PC-9 (cell line): Measurements from ENCODE around the gene TMEM203. TPM values are rescaled to one million over a fixed set of nuclear protein-coding genes. Genes with fewer than 3 reads are reported as not detected.
A peak's percentile ranks its signal among the peaks of the same experiment; 100 is the strongest.

Experiments used
- BruUV-seq: library from RNA; stranded (reverse); fragments of 400-500 nt; replicated peaks from 2 replicates; lab custom pipeline; 2021; lab: Mats Ljungman, UMichigan
- CTCF ChIA-PET: fragments of 300-600 bp; sonication (Branson Sonifier 250); formaldehyde crosslinking; loops from one replicate; lab custom pipeline; 2022; ENCODE audit warnings: antibody characterized with exemption; lab: Charles Lee
- POLR2A ChIA-PET: fragments of 300-600 bp; sonication (Branson Sonifier 250); formaldehyde crosslinking; loops from one replicate; lab custom pipeline; 2022; ENCODE audit warnings: antibody characterized with exemption; ENCODE audit not compliant: unreplicated experiment; lab: Charles Lee
- DNase-seq, 2 experiments: peaks; one replicate each; pipeline versions ENCODE4 v3.0.0 to v3.0.0-alpha.2; 2015 to 2022; ENCODE audit warnings: mixed read lengths in 1 of 2
- H2AFZ ChIP-seq: fragments of 200-600 bp; sonication (generic); 2 replicates; pipeline ENCODE4 v1.8.1; 2017; ENCODE audit warnings: antibody characterized with exemption
- H3F3A ChIP-seq: fragments of 200-600 bp; sonication (generic); 2 replicates; pipeline ENCODE4 v1.8.1; 2017; ENCODE audit warnings: antibody characterized with exemption, mild to moderate bottlenecking, low read depth; ENCODE audit not compliant: insufficient read depth
- H3K27ac ChIP-seq: fragments of 200-600 bp; sonication (generic); 2 replicates; pipeline ENCODE4 v1.6.1; 2016; ENCODE audit warnings: mixed run types
- H3K27me3 ChIP-seq: fragments of 200-600 bp; sonication (generic); 2 replicates; pipeline ENCODE4 v1.6.1; 2016; ENCODE audit warnings: low read depth, mixed run types; ENCODE audit not compliant: insufficient read depth
- H3K36me3 ChIP-seq: fragments of 200-600 bp; sonication (generic); 2 replicates; pipeline ENCODE4 v1.6.1; 2016; ENCODE audit warnings: low read depth, mixed run types
- H3K4me1 ChIP-seq: fragments of 200-600 bp; sonication (generic); replicated peaks from 2 replicates; pipeline ENCODE4 v1.6.1; 2016; ENCODE audit warnings: mixed run types; ENCODE audit not compliant: insufficient read depth
- H3K4me2 ChIP-seq: fragments of 200-600 bp; sonication (generic); 2 replicates; pipeline ENCODE4 v1.6.1; 2017; ENCODE audit warnings: mixed run types
- H3K4me3 ChIP-seq: fragments of 200-600 bp; sonication (generic); 2 replicates; pipeline ENCODE4 v1.6.1; 2016; ENCODE audit warnings: mixed run types
- H3K79me2 ChIP-seq: fragments of 200-600 bp; sonication (generic); 2 replicates; pipeline ENCODE4 v1.6.1; 2017; ENCODE audit warnings: low read depth, mixed run types
- H3K9me2 ChIP-seq: fragments of 200-600 bp; sonication (generic); 2 replicates; pipeline ENCODE4 v1.8.1; 2017; ENCODE audit warnings: mild to moderate bottlenecking; ENCODE audit not compliant: insufficient read depth
- H3K9me3 ChIP-seq: fragments of 200-600 bp; sonication (generic); 2 replicates; pipeline ENCODE4 v1.8.1; 2016; ENCODE audit warnings: low read depth; ENCODE audit not compliant: insufficient read depth
- H4K20me1 ChIP-seq: fragments of 200-600 bp; sonication (generic); 2 replicates; pipeline ENCODE4 v1.8.1; 2017; ENCODE audit not compliant: insufficient read depth
- EZH2 ChIP-seq: fragments of 200-600 bp; sonication (generic); IDR thresholded peaks from 2 replicates; pipeline ENCODE4 v1.8.0; 2017; ENCODE audit warnings: antibody characterized with exemption, low read depth
- intact Hi-C: fragments of 100-400 bp; cut with micrococcal nuclease; formaldehyde crosslinking; loops from one replicate; pipeline ENCODE4 v1.10.0; 2022; ENCODE audit not compliant: unreplicated experiment
- total RNA-seq: library from RNA; stranded (reverse); gene quantifications from 2 replicates; pipeline ENCODE4 v1.2.3, GENCODE V29; 2021
- TF ChIP-seq, protein P1 (sequence below): fragments of 200-600 bp; sonication (generic); conservative IDR thresholded peaks from 2 replicates; pipeline ENCODE4 v1.6.1; 2017; ENCODE audit warnings: mixed run types, antibody characterized with exemption, mild to moderate bottlenecking, moderate library complexity

Gene TMEM203
- total RNA-seq, 1 experiment from 2014 or later: 45.5 TPM

DNA sequence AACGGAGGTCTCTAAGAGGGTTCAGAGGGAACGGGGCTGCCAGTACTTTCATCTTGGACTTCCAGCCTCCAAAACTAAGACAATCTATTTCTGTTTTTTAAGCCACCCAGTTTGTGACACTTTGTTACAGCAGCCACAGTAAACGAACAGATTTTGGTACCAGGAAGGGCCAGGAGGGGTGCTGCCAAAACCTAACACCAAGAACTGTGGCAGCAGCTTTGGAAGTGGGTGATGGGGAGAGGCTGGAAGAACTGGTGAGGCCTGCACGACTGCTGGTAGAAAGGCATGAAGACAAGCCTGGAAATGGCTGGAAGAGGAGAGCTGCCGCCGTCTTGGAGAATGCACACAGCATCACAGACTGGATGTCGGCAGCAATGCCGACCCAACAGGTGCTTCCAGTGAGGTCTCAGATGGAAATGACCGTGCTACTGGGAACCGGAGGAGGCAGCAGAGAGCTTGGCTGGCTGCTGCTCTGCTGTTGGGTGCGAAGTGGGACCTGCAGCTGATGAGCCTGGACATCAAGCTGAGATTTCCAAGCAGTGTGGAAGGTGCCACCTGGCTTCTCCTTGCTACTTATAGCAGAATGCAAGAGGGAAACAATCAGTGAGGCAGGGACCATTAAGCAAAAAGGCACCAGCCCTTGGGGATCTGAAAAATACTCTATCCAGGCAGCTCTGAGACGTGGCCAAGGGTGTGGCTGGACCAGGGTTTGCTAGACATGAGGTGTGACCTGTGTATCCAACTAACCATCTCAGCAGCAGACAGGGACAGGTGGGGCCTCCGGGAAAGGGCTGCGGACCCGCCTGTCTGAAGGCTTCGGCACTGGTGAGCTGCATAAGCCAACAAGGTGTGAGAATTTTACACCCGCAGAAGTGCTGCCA is 28.9 kb downstream of the TMEM203 start:
- TF ChIP-seq EZH2: no peak
- TF ChIP-seq, protein P1, sequence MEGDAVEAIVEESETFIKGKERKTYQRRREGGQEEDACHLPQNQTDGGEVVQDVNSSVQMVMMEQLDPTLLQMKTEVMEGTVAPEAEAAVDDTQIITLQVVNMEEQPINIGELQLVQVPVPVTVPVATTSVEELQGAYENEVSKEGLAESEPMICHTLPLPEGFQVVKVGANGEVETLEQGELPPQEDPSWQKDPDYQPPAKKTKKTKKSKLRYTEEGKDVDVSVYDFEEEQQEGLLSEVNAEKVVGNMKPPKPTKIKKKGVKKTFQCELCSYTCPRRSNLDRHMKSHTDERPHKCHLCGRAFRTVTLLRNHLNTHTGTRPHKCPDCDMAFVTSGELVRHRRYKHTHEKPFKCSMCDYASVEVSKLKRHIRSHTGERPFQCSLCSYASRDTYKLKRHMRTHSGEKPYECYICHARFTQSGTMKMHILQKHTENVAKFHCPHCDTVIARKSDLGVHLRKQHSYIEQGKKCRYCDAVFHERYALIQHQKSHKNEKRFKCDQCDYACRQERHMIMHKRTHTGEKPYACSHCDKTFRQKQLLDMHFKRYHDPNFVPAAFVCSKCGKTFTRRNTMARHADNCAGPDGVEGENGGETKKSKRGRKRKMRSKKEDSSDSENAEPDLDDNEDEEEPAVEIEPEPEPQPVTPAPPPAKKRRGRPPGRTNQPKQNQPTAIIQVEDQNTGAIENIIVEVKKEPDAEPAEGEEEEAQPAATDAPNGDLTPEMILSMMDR: peak; percentile 26; the same call in 1 of the 2 replicates
- CTCF ChIA-PET: no interaction called here

DNA sequence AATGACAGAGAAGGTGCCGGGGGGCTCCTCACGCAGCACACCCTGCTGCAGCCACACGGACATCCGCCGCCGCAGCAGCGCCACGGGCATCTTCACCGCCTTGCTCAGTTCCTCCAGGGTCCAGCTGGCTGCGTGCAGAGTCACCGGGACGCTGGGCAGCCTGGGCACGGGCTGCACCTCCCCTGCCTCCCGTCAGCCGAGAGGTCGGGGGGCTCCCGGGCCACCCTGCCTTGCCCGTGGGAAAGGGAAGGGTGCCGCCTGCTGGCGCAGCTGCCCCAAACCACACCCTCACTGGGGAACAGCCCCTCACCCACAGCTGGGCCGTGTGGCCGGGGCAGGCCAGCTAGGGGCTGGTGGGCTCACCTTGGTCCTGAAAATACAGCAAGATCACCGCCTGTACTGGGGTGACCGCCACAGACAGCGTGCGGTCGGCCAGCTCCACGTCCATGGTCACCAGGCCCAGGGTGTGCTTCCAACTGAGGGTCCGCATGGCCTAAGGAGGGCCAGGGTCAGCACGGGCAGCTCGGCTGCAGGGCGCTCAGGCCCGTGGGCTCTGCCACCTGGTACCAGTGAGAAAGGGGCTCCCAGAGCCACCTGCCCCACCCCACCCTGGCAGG is 30.0 kb downstream of the TMEM203 start:
- Histone ChIP-seq H4K20me1 (no peaks in the 10 kb centered on the region), H3K9me2 (no peaks in the 10 kb centered on the region), H3K4me1 (peaks cover 13% of the 10 kb centered on the region; the same call in 1 of the 2 replicates), H3K27me3 (no peaks in the 10 kb centered on the region), H2AFZ (no peak overlapping the region), H3K4me2 (no peak overlapping the region), H3F3A (peaks cover 21% of the 10 kb centered on the region; the same call in 1 of the 2 replicates), H3K36me3 (no peaks in the 10 kb centered on the region), H3K4me3 (no peak overlapping the region), H3K9me3 (no peaks in the 10 kb centered on the region), H3K79me2 (no peaks in the 10 kb centered on the region), H3K27ac (no peak overlapping the region)
- ChIA-PET CTCF (no interaction called here), POLR2A (no interaction called here)
- no TSS peak for BruUV-seq
- intact Hi-C loops: no loop called here
- DNase-seq: no peak
- TF ChIP-seq EZH2: no peak
- TF ChIP-seq, protein P1: no peak

More for the DNA sequence above, 28.9 kb downstream of the TMEM203 start:
- no peak for DNase-seq
- intact Hi-C loops: no loop called here
- H3K4me3 ChIP-seq: no peak overlapping the region
- no peaks in the 10 kb centered on the region for H3K27me3 ChIP-seq
- H3K9me3 ChIP-seq: no peaks in the 10 kb centered on the region
- no peaks in the 10 kb centered on the region for H3K9me2 ChIP-seq
- no peak overlapping the region for H2AFZ ChIP-seq
- no peaks in the 10 kb centered on the region for H4K20me1 ChIP-seq
- BruUV-seq: no TSS peak
- H3K4me1 ChIP-seq: peaks cover 13% of the 10 kb centered on the region; the same call in 1 of the 2 replicates
- POLR2A ChIA-PET: no interaction called here
- H3K27ac ChIP-seq: no peak overlapping the region
- peaks cover 21% of the 10 kb centered on the region; the same call in 1 of the 2 replicates for H3F3A ChIP-seq
- no peaks in the 10 kb centered on the region for H3K79me2 ChIP-seq
- no peaks in the 10 kb centered on the region for H3K36me3 ChIP-seq
- no peak overlapping the region for H3K4me2 ChIP-seq

- H3K9me3 ChIP-seq: no peaks in the 10 kb centered on the region
- no peak overlapping the region for H3K4me3 ChIP-seq
- TF ChIP-seq, protein P1: no peak
- TF ChIP-seq EZH2: no peak
- no peaks in the 10 kb centered on the region for H4K20me1 ChIP-seq
- peaks cover 21% of the 10 kb centered on the region; the same call in 1 of the 2 replicates for H3F3A ChIP-seq
- no peak overlapping the region for H2AFZ ChIP-seq
- no peak overlapping the region for H3K4me2 ChIP-seq
- intact Hi-C loops: no loop called here
- H3K27ac ChIP-seq: no peak overlapping the region
- H3K27me3 ChIP-seq: no peaks in the 10 kb centered on the region
- CTCF ChIA-PET: no interaction called here
- H3K79me2 ChIP-seq: no peaks in the 10 kb centered on the region
- POLR2A ChIA-PET: no interaction called here
- no peaks in the 10 kb centered on the region for H3K36me3 ChIP-seq
- no peak for DNase-seq
- H3K9me2 ChIP-seq: no peaks in the 10 kb centered on the region
- H3K4me1 ChIP-seq: peaks cover 13% of the 10 kb centered on the region; the same call in 1 of the 2 replicates
- no TSS peak for BruUV-seq
Observed at GRCh38 chr9:137174722-137175293, 30.6 kb downstream of the TMEM203 start.
